NCI-H345 treated with DMSO at 0.1 percent for 48 hours (cell line): ENCODE data around the gene HINT3.
"Not testable (repeated sequence)": the region's sequence is repeated elsewhere in the genome, so short reads cannot be mapped to it uniquely, and the experiment has no call there.

ENCODE experiments used
- DNase-seq: peaks from one replicate; lab custom pipeline; 2025; ENCODE audit not compliant: unreplicated experiment; lab: John Stamatoyannopoulos, UW

Gene HINT3

GRCh38 chr6:125956506-125957390, at the start of gene HINT3:
TSS of gene HINT3 (plus strand) at chr6:125956770. CDS start at chr6:125956978, 208 bp downstream.
- DNase-seq = peak; percentile 91

GRCh38 chr6:125910527-125910926, 46.0 kb upstream of the HINT3 start:
- no peak for DNase-seq

- DNase-seq = not testable (repeated sequence)
Observed at GRCh38 chr6:125911051-125911451, 45.5 kb upstream of the HINT3 start.

DNA sequence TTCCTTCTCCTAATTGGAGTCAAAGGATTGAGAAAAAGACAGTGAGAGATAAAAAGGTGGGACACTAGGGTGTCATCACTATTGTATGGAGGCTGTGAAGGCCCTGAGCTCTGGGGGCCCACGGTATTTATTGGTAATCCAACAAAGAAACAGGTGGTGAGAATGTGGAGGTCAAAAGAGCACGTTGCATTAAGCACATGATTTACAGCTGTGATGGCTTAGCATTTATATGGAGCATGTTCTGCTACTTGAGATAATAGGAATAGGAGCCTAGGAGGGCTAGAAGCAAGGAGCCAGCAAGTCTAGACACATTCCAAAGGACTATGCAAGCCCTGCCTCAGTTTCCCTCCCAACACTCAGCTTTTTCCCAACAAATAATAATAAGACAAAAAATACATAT, 44.1 kb upstream of the HINT3 start:
- DNase-seq = not testable (repeated sequence)

- DNase-seq = no peak
Observed at GRCh38 chr6:125913145-125913544, 43.4 kb upstream of the HINT3 start.

GRCh38 chr6:125913864-125914351, 42.7 kb upstream of the HINT3 start:
- no peak for DNase-seq

- no peak for DNase-seq
Observed at GRCh38 chr6:125918230-125918629, 38.3 kb upstream of the HINT3 start.

GRCh38 chr6:125918681-125919566, 37.6 kb upstream of the HINT3 start:
- no peak for DNase-seq

DNA sequence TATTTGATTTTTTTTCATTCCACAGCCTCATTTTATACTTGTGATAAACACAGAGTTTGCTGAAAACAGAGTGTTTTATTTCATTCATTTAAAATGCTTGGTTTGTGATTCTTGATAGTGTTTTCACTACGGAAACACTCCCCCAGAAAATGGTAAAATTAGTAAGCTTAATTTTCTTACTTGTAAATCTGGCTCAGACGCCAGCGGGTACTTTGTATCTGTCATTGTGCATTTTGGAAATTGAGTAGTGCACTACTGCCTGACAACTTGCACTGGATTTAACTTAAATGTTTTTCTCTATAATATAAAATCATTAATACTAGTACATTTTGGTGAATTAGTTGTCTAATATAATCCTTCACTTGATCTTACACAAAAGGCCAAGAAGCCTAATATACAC, 37.0 kb upstream of the HINT3 start:
- no peak for DNase-seq

DNA sequence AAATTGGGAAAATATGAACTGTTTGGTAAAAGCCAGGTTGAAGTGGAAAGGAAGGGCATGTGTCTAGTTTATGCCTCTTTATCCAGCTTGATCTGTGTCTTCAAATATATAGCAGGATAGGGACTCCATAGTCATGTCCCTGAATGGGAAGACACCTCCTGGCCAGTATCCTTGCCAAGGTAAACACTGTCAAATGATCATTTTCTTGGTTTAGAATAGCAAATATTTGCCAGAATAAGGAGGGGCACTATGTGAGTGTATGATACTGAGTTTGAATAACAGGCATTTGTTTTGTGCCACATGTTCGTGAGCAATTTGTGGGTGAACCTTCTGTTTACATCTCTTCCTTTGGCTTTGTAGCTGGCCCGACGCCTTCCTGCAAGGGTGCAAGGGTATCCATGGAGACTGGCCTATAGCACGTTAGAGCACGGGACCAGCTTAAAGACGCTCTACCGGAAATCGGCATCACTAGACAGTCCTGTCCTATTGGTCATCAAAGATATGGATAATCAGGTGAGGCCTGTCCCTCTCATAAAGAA, 34.2 kb upstream of the HINT3 start:
- no peak for DNase-seq

- DNase-seq = no peak
Observed at GRCh38 chr6:125923366-125923877, 33.1 kb upstream of the HINT3 start.

DNA sequence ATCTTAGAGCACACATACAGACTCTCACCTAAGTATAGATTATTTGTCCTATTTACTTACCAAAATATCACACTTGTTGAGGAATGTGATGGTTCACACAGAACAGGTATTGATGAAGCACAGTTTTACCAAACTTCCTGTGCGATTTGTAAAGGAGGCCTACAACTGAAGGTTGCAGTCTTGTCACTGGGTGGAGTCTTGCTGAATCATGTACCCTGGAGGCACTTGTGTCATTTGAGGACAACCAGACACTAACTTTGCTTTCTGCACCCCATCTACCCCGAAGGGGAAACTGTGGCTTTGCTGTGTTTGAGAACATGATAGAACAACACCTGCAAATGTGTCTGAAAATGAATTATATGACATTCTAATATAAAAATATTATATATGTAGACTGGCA, 32.4 kb upstream of the HINT3 start:
- no peak for DNase-seq

GRCh38 chr6:125924697-125925358, 31.7 kb upstream of the HINT3 start:
- no peak for DNase-seq

DNA sequence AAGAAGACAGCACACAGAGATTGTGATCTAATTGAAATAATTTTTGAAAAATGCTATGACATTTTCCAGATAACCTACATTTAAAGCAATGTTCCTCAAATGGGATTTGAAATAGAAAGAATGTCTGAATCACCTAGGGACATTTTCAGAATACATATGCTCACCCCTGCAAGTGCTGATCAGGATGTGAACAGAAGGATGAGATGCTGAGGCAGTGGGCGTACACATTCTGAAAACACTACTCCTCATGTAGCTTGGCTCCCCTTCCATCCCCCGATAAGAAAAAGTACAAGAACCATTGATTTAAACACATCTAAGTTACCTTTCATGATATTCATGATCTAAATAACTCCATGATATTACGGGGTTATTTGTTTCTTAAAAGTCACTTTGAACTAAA, 29.9 kb upstream of the HINT3 start:
- no peak for DNase-seq

GRCh38 chr6:125927761-125928160, 28.8 kb upstream of the HINT3 start:
- no peak for DNase-seq

- DNase-seq = no peak
Observed at GRCh38 chr6:125930765-125931418, 25.7 kb upstream of the HINT3 start.

DNA sequence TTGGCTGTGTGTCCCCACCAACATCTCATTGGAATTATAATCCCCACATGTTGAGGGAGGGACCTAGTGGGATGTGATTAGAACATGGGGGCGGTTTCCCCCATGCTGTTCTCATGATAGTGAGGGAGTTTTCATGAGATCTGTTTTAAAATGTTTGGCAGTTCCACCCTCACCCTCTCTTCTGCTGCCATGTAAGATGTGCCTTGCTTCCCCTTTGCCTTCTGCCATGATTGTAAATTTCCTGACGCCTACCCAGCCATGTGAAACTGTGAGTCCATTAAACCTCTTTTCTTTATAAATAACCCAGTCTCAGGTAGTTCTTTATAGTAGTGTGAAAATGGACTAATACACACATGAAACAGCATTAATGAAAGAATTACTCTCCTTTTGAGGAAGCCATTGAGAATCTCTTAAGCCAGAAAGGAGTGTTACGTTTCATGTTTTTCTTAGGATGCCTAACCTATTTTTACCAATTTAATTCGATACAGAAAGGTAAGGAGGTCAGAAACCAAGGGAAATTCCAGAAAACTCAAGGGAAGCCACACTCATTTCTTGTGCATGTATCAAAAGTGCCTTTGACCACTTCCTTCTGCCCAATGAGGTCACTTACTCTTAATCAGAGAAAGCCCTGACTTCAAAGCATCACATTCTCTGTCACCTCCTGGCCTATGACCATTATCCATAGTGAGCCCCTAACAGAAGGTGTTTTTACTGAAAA, 24.7 kb upstream of the HINT3 start:
- DNase-seq = no peak

DNA sequence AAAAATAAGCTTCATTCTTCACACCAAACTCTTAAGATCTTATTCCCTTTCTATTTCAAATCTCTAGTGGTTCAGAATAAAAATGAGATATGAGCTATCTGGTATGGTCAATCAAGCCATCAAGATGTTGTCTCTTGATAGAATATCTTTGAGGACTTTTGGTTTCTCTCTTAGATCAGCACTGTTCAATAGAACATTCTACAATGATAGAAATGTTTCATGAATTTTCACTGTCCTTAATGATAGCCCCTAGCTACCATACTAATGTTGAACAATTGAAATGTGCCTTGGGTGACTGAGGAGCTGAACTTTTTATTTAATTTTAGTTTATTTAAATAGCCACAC, 24.1 kb upstream of the HINT3 start:
- no peak for DNase-seq

GRCh38 chr6:125935520-125935919, 21.1 kb upstream of the HINT3 start:
- not testable (repeated sequence) for DNase-seq

GRCh38 chr6:125939026-125939425, 17.5 kb upstream of the HINT3 start:
- no peak for DNase-seq
